Cortex of kidney (tissue), 1 donor: ENCODE measurements around the gene XIRP2.
"Not testable (repeated sequence)": the region's sequence is repeated elsewhere in the genome, so short reads cannot be mapped to it uniquely, and the experiment has no call there.

Experiments used
- DNase-seq: peaks from one replicate; lab custom pipeline; 2025; lab: John Stamatoyannopoulos, UW

XIRP2 gene

DNA sequence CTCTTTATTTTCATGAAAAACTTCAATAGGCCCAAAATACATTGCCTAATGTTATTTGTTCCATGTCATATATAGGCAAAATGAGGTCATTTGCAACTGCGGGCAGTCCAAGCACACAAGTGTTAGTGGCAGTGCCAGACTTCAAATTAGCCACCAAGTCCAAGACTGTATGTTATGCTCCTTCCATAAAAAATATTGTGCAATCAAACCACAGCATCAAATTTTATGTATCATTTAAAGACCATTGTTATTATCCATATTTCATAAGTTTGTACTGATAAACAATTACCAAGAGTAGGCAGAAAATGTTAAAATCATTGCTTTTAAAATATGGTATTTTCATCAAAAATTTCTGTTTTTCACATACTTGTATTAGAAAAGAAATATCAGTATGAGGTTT is 54.1 kb downstream of the XIRP2 start:
- no peak for DNase-seq

DNA sequence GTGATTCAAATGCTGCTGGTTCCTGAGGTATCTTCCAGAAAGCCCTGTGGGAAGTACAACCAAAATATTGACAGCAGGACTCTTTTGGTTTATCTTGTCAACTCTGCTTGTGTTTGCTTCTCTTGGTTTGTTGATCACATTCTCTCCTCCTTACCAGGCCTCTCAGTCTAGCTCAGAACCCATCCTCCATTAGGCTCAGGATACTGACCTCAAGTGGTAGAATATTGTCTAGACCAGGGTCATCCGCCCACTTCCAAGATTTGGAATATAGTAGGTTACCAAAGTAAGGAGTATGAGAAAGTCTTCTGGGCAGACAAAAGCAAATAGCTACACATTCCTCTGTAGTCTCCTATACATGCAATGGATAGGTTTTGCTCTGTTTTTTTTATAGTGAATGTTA is 56.6 kb downstream of the XIRP2 start:
- DNase-seq, result no peak

- DNase-seq, result no peak
Measured at GRCh38 chr2:166957686-166958085, 69.4 kb downstream of the XIRP2 start.

DNA sequence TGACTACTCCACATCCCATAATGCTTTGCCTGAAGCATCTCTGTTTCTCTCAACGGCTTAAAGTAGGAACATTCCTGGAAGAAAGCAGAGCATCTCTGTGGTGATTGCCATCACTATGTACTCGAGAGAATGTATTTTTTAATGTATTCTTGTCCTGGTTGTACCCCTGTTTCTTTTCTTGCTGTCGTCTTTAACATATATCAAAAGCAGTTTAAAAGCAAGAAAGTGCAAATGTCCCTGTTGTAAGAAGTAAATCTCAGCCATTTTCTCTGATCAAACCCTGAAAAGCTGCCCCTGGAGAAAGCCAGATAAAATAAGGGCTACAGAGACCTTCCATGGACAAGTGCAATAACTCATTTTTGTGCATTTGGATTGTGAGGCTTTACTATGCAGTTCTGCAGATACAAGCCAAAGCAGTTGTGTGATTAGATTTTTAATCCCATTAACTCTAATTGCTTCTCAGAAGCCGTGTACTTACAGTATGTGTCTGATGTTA is 70.8 kb downstream of the XIRP2 start:
- DNase-seq, result no peak

DNA sequence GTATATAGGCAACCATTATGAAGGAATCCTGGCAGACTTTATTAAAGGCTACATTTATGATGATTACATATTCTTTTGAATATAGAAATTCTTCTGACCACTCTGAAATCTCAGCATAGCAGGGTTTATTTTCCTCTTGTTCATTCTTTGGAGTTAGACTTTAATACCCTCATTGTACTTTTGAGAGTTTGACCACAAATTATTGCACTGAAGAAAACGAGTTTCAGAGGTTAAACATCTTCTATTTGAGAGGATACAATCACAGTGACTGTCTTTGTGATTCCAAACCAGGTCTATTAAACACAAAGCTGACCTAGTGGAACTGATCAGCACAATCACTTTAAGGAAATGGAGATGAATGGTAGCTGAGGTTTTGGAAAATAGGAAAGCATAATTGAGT is 71.3 kb downstream of the XIRP2 start:
- DNase-seq, result no peak

- no peak for DNase-seq
Measured at GRCh38 chr2:166960702-166961270, 72.5 kb downstream of the XIRP2 start.

DNA sequence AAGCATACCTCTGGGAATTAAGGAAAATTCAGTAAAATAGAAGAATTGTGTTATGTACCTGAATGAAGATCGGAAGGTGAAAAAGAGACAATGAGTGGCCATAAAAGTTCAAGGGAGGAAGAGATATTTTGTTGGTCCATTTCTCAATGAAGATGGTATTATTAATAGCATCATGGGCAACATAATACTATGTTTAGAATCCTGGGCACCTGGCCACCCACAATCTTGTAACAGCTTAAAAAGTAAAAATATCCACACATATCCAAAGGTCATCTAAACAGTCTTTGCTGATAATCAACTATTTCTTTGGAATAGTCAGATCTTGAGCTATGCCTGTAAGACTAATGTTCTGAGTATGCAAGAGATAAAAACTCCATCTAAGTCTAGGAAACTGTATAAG is 73.7 kb downstream of the XIRP2 start:
- no peak for DNase-seq

DNA sequence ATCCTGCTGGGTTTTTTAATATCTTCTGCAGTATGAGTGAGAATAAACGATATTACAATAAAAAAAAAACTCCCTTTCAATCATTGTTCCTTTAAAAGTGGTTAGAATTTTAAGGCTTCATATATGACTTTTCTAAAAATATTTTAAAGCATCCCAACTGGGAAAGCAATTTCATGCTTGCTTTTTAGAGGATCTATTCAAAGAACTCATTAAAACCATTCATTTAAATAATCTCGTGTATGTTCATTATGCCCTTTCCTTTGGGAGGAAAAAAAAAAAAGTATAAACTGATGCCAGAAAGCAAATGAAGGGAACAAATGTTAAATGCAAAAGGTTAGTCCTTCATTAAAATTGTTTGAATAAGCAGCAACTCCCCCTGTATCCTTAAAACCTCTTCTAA is 81.2 kb downstream of the XIRP2 start:
- no peak for DNase-seq

- DNase-seq, result no peak
Measured at GRCh38 chr2:166972002-166972401, 83.7 kb downstream of the XIRP2 start.

DNA sequence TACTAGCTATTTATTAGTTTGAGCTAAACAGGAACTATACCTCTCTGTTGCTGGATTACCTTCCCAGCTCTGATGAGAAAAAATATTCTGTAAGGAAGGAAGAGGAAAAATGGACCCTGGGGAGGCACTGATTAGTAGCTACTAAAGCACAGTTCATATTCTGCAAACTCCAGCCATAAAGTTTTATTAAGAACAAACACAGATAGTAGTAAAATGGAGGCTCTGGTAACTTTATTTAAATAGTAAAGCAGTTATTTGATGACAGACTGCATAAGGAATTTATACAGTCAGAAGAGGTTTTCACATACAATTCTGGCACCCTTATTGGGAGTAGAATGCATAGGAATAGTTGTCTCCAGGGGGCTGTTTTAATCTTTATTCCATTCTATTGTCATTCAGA is 84.1 kb downstream of the XIRP2 start:
- no peak for DNase-seq

- no peak for DNase-seq
Measured at GRCh38 chr2:166984188-166984587, 95.9 kb downstream of the XIRP2 start.

DNA sequence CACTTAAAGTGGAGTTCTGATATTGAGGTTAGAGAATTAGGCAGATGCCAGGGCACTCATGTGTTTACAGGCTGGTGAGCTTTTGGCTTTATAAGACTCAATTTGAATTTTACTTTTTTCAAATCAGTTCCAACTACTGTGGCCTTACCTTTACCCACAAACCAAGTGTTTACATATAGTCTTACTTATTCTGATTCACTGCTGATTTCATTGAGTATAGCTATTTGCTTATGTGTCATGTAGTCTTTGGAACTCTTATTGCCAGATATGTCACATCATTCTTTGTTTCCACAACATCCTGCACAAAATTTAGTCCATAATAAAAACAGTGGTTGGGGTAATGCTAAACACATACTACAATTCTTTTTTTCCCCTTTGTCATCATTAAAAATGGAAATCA is 96.5 kb downstream of the XIRP2 start:
- DNase-seq, result no peak

- no peak for DNase-seq
Measured at GRCh38 chr2:166994588-166995336, 106.5 kb downstream of the XIRP2 start.

DNA sequence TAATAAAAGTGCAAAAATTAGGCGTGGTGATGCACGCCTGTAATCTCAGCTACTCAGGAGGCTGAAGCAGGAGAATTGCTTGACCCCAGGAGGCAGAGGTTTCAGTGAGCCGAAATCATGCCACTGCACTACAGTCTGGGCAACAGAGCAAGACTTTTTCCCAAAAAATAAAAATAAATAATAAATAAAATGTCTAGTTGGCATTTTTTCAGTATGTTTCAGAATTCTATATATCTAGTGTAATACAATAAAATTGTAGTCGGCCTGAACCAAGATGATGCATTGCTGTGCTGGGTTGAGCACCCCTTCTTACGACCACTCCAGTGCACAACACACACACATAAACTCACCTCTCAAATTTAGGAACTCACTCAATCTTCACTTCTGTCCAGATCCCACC is 108.2 kb downstream of the XIRP2 start:
- no peak for DNase-seq

DNA sequence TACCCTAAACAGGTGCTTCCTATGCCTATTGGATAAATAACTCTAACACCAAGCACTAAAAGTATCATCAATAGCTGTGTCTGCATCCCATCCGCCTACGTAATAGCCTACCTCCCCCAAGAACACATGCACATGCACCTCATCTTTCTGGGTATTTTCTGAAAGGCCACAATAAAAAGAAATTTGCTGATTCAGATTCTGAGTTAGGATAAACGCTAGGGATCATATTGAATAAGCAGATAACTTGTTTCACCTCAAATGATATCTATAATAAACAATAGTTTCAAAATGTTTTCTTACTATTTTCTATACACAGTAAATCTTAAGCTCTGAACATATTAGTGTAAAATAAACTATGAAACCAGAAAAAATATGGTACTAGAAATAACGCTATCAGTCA is 112.9 kb downstream of the XIRP2 start:
- no peak for DNase-seq

- no peak for DNase-seq
Measured at GRCh38 chr2:167005096-167005495, 116.8 kb downstream of the XIRP2 start.

DNA sequence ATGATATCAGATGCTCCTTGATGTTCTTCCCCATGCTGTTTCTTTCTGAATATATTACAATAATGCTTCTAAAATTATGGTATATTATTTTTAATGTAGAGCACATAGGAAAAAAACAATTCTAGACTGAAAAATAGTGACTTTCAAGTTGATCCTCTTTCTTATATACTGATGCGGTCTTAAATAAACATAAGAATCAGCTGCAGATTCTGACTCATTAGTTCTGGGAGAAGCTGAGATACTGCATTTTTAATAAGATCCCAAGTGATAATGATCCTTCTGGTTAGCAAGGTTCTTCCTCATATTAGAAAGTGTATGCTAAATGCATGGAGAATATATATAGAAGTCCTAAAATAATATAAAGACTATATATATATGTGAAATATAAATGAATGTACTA is 124.9 kb downstream of the XIRP2 start:
- DNase-seq, result no peak

- no peak for DNase-seq
Measured at GRCh38 chr2:167015806-167016205, 127.5 kb downstream of the XIRP2 start.

DNA sequence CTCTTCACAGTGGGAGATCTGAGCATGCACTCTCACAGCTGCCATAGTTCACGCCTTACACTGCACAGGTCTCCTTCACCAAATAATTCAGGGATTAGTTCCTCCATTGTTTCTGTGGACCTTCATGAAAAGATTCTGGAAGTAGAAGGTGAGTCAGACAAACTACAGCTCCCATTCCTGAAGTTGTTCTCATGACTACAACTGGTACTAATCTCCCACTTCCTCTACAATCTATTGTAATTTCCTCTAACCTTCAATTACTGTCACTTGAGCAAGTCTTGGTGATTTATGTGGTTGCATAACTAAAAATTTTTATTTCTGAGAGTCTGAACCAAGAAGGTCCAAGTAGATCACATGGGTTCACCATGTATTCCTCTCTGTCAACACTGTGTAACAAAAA is 128.7 kb downstream of the XIRP2 start:
- no peak for DNase-seq

DNA sequence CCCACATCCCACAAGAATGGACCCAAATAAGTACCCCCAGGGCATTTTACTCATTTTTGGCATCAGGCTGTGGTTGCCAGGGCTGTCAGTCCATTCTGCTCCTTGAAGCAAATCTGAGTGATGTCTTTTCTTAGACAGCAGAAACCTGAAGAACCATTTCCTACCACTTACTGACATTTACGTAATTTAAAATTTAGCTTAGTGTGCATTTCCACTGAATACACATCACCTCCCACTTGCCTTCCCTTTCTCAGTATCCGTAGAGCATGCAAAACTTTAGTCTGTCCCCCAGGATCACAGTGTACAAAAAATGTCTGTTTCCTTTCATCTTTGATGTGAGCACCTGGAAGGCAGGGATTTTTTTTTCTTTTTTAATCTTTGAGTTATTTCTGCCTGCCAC is 130.3 kb downstream of the XIRP2 start:
- DNase-seq, result no peak

- no peak for DNase-seq
Measured at GRCh38 chr2:167028503-167028902, 140.2 kb downstream of the XIRP2 start.

- DNase-seq, result not testable (repeated sequence)
Measured at GRCh38 chr2:167034976-167035375, 146.7 kb downstream of the XIRP2 start.

GRCh38 chr2:167048829-167049228 is 160.5 kb downstream of the XIRP2 start:
- DNase-seq, result no peak

DNA sequence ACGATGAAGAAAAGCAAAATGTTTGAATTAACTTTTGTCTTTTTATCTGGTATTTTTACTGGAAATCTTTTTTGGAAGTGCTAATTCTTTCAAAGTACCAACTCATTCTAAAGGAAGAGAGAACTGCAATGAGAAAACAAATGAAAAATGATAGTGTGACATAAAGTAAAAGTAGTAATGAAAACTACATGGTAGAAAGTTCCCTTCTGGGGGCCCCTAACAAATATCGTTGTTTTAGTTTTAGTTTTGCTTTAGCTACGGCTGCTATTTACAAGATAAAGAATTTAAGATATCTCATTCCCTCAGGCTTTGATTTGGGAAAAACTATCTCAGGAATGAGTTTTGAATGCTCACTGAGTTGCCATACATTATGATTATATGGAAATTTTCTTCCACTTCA is 161.4 kb downstream of the XIRP2 start:
- no peak for DNase-seq
